UCSD-AML1 (cell line): ENCODE results near the gene RYR1.
"Not testable (repeated sequence)": the region's sequence is repeated elsewhere in the genome, so short reads cannot be mapped to it uniquely, and the experiment has no call there.

ENCODE experiments used
- DNase-seq: peaks from one replicate; lab custom pipeline; 2025; ENCODE audit not compliant: unreplicated experiment; lab: John Stamatoyannopoulos, UW

RYR1 gene

GRCh38 chr19:38512277-38512676, 78.8 kb downstream of the RYR1 start:
- DNase-seq, result no peak

- not testable (repeated sequence) for DNase-seq
Observed at GRCh38 chr19:38513156-38513555, 79.7 kb downstream of the RYR1 start.

- DNase-seq, result no peak
Observed at GRCh38 chr19:38513762-38514167, 80.3 kb downstream of the RYR1 start.

GRCh38 chr19:38514812-38515633, 81.5 kb downstream of the RYR1 start:
- DNase-seq, result peak; percentile 56

GRCh38 chr19:38515896-38516295, 82.4 kb downstream of the RYR1 start:
- no peak for DNase-seq

GRCh38 chr19:38516802-38517201, 83.3 kb downstream of the RYR1 start:
- DNase-seq, result no peak

GRCh38 chr19:38517321-38517720, 83.8 kb downstream of the RYR1 start:
- DNase-seq, result no peak

- DNase-seq, result not testable (repeated sequence)
Observed at GRCh38 chr19:38517980-38518379, 84.5 kb downstream of the RYR1 start.

GRCh38 chr19:38519168-38519567, 85.7 kb downstream of the RYR1 start:
- DNase-seq, result no peak

GRCh38 chr19:38519988-38520387, 86.5 kb downstream of the RYR1 start:
- no peak for DNase-seq

- DNase-seq, result no peak
Observed at GRCh38 chr19:38522915-38523314, 89.4 kb downstream of the RYR1 start.

GRCh38 chr19:38523319-38523718, 89.8 kb downstream of the RYR1 start:
- no peak for DNase-seq

- no peak for DNase-seq
Observed at GRCh38 chr19:38524369-38524768, 90.9 kb downstream of the RYR1 start.

GRCh38 chr19:38524994-38525634, 91.6 kb downstream of the RYR1 start:
- DNase-seq, result no peak

- no peak for DNase-seq
Observed at GRCh38 chr19:38526430-38526829, 92.9 kb downstream of the RYR1 start.

- DNase-seq, result no peak
Observed at GRCh38 chr19:38527466-38528136, 94.1 kb downstream of the RYR1 start.

GRCh38 chr19:38528213-38528755, 94.8 kb downstream of the RYR1 start:
- DNase-seq, result no peak

- no peak for DNase-seq
Observed at GRCh38 chr19:38528931-38529330, 95.4 kb downstream of the RYR1 start.

GRCh38 chr19:38531515-38531914, 98.0 kb downstream of the RYR1 start:
- DNase-seq, result no peak

- DNase-seq, result no peak
Observed at GRCh38 chr19:38532939-38533338, 99.4 kb downstream of the RYR1 start.

- DNase-seq, result no peak
Observed at GRCh38 chr19:38534574-38534973, 101.1 kb downstream of the RYR1 start.

GRCh38 chr19:38535212-38535611, 101.7 kb downstream of the RYR1 start:
- no peak for DNase-seq
